Raji (cell line): ENCODE results near the gene ZNF302.

Source experiments
- POLR2A ChIP-seq: IDR thresholded peaks from 2 replicates; pipeline ENCODE4 v1.6.1; 2011; ENCODE audit warnings: low read depth, low read length, control low read depth; ENCODE audit not compliant: insufficient read depth

The ZNF302 gene

DNA sequence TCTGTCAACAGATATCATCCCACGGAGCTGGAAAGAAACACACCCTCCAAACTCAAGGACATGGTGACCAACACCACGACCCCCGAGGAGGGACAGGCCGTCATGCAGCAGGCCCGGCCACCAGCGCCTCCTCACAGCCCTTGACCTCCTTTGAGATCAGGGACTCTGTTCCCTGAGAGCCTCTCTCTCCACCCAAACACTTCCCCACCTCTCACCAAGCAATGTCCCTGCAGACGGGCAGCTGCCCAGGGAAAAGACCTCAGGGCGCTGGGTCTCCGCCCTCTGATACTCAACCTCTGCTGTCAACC is 10.6 kb upstream of the ZNF302 start:
- no peak for TF ChIP-seq POLR2A

DNA sequence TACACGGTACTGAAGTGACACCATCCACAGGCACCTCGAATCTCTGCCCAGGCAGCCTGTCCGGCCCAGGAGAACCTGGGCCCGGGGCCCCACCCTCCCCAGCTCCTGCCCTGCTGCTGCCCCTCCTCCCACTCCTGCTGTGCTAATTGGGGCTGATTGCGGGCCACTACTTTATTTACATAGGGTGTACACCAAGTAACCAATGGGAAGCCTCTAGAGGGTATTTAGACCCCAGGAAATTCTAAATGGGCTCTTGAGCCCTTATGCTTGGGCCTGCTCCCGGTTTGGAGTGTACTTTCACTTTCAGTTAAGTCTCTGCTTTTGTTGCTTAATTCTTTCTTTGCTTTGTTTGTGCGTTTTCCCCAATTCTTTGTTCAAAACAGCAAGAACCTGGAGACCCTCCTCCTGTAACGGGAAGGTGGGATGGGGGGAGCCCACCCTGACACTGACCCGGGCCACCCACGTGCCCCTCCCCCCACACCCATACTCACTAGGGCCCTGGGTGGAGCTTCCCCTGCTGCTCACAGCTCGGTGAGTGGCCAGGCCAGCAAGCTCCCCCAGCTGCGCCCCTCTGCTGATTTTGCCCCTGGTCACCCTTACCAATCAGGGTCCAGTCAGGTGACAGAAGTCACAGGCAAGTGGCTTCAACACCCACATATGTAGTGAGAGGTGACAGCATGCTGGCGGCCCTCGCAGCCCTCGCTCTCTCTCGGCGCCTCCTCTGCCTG is 10.0 kb upstream of the ZNF302 start:
- TF ChIP-seq POLR2A = no peak

- TF ChIP-seq POLR2A = no peak
Observed at GRCh38 chr19:34669305-34669704, 8.2 kb upstream of the ZNF302 start.

GRCh38 chr19:34671972-34672371 is 5.5 kb upstream of the ZNF302 start:
- TF ChIP-seq POLR2A = no peak

GRCh38 chr19:34673590-34673989 is 3.9 kb upstream of the ZNF302 start:
- no peak for TF ChIP-seq POLR2A

DNA sequence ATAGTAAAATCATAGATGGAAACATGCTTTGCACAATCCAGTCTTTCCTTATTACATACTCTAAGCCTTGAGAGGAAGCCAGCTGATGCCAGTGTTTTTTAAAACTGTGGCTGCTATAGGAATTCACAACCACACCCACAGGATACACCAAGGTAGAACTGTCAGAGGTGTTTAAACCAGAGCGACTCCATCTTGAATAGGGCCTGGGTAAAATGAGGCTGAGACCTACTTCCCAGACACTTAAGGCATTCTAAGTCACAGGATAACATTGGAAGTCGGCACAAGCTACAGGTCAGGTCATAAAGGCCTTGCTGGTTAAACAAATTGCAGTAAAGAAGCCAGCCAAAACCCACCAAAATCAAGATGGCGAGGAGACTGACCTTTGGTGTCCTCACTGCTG is 2.2 kb upstream of the ZNF302 start:
- TF ChIP-seq POLR2A = no peak

DNA sequence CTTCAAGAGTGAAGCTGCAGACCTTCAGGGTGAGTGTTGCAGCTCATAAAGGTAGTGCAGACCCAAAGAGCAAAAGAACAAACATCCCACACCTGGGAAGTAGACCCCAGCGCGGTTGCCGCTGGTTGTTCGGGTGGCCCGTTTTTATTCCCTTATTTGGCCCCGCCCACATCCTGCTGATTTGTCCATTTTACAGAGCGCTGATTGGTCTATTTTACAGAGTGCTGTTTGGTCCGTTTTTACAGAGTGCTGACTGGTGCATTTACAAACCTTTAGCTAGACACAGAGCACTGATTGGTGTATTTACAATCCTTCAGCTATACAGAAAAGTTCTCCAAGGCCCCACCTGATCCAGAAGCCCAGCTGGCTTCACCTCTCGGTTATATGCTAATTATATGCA is 1.6 kb upstream of the ZNF302 start:
- TF ChIP-seq POLR2A = no peak

DNA sequence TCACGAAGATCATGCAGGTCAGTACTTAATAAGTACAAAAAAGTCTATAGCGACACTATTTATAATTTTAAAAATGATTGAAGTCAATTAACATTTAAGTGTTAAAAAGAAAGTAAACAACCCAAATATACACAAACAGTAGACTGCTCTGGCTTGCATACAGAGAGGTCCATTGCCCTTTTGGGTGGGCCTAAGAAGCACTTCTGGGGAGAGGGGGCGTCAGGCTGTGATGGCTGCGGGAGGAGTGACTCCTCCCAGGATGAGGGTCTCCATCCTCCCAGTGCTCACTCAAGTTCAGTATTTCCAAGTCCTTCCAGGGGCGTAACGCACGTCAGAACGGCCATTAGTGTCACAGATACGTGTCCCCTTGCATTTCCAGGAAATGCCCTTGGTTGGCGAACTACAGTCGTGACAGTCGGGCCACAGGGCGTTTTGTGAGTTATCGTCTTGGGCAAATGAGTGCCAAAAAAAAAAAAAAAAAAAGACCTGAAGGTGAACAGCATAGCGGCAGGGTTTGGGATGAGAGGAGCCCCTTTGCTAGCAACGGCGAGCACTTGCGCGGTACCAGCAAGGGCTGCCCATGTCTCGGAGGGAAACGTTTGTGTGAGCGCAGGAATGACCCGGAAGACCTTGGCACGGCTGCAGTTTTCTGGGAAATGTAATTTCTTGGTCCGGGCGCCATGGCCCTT is 637 bp upstream of the ZNF302 start, which contains the start of gene SCGB2B2:
SCGB2B2 (minus strand) TSS at position 463 of the 689 bp plus-strand sequence. CDS start 82,596 bp downstream, outside the sequence.
- no peak for TF ChIP-seq POLR2A

GRCh38 chr19:34678085-34678412 is 571 bp downstream of the ZNF302 start:
- TF ChIP-seq POLR2A = no peak

- no peak for TF ChIP-seq POLR2A
Observed at GRCh38 chr19:34678421-34678820, 943 bp downstream of the ZNF302 start.

DNA sequence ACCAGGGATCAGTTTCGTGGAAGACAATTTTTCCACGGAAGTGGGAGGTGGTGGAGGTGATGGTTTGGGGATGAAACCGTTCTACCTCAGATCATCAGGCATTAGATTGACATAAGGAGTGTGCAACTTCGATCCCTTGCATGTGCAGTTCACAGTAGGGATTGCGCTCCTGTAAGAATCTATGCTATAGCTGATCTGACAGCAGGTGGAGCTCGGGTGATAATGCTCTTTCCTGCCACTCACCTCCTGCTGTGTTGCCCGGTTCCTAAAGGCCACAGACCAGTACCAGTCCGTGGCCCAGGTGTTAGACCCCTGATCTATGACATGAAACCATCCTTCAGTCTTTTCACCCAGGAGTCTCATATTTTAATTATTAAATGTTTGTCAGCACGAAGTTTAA is 4.0 kb downstream of the ZNF302 start:
- TF ChIP-seq POLR2A = no peak

DNA sequence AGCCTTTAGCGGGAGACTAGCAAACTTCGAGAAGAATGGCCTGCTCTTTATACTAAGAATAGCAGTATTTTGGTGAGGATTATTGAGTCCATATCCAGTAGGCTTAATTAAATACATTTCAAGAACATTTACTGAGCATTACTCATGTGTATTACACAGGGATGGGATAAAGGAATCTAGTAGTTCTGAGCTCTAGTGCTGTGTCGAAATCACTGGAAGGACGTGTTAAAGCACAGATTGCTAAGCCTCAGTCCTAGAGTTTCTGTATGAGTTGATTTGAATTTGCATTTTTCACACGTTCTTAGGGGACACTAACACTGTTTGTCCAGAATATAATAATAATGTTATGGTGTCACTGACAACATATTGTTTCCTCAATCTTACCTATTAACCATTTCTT is 9.0 kb downstream of the ZNF302 start:
- no peak for TF ChIP-seq POLR2A

- no peak for TF ChIP-seq POLR2A
Observed at GRCh38 chr19:34687348-34687747, 9.9 kb downstream of the ZNF302 start.

DNA sequence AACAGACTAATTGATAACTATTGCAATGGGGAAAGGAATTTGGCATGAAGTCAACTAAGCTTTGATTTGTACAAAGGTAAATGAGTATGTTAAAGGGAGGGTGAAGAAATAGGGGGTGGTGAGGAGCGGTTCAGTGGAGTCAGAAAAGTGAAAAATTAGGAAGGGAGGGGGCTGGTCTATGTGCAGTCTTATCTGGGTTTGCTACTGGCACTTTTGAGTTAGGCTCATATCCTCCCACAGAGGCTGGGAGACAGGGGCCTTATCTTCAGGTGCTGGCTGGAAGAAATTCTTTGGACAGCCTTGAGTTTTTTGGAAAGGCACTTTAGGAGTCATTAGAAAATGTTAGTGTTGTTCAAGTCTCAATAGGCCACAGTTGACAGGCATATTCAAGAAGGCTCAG is 11.1 kb downstream of the ZNF302 start:
- TF ChIP-seq POLR2A = no peak

- no peak for TF ChIP-seq POLR2A
Observed at GRCh38 chr19:34690372-34690771, 12.9 kb downstream of the ZNF302 start.

GRCh38 chr19:34692549-34692948 is 15.1 kb downstream of the ZNF302 start:
- TF ChIP-seq POLR2A = no peak

- no peak for TF ChIP-seq POLR2A
Observed at GRCh38 chr19:34707661-34708060, 30.2 kb downstream of the ZNF302 start.

DNA sequence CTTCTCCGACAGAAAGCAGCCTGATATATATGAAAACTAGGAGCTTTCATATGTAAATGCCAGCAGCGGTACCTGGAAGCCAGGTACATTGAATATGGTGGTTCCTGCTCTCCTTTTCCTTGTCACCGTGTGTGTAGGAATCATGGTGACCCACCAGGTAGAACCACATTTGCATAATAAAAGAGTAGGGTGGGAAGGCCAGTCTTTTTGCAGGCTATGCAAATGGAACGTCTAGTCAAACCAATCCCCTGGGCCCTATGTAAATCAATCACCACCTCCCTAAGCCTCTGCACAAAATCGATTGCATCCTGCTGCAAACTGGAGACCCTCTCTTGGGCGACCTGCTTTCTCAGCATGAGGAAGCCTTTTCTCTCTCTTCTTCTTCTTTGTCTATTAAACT is 34.4 kb downstream of the ZNF302 start:
- no peak for TF ChIP-seq POLR2A
